K562 (cell line): ENCODE results near the gene SMIM36. TPM values are rescaled to one million over a fixed set of nuclear protein-coding genes. Genes with fewer than 3 reads are reported as not detected.
A peak's percentile ranks its signal among the peaks of the same experiment; 100 is the strongest.

ENCODE experiments used
- SMARCA4 ChIP-seq: fragments of 450-650 bp; IDR thresholded peaks from 2 replicates; pipeline ENCODE4 v1.6.1; 2016
- TAL1 ChIP-seq: fragments of 450-650 bp; IDR thresholded peaks from 2 replicates; pipeline ENCODE4 v1.6.1; 2016; ENCODE audit warnings: mild to moderate bottlenecking
- TCF7L2 ChIP-seq: fragments of 150-350 bp; IDR thresholded peaks from 2 replicates; pipeline ENCODE4 v1.6.1; 2016; ENCODE audit warnings: low read depth, mild to moderate bottlenecking, low read length, moderate library complexity
- TRIM24 ChIP-seq, 2 experiments: fragments of 450-650 bp; IDR thresholded peaks; 2 replicates each; pipeline ENCODE4 v1.6.1; 2016
- polyA plus RNA-seq, 8 experiments: library from polyadenylated mRNA; depleted of rRNA in 4 of 8; stranded (reverse) in 5 of 8; unstranded in 3 of 8; fragments of >200 nt; fragmentation: Nextera tagmentation in 2 of 8; fragmentation: Illumina TruSeq in 1 of 8; extraction: Ambion mirVana in 2 of 8; extraction: Trizol in 1 of 8; gene quantifications; 2 replicates each; pipeline versions ENCODE4 v1.2.1 to v1.2.3, GENCODE V29; 2011 to 2014; ENCODE audit warnings: inconsistent platforms in 1 of 8, missing spikeins in 1 of 8
- total RNA-seq, 7 experiments: library from RNA; depleted of rRNA in 6 of 7; stranded (reverse); fragments of >200 nt in 6 of 7; fragmentation: Illumina TruSeq in 2 of 7; extraction: Trizol in 2 of 7; gene quantifications; 2 replicates each; pipeline versions ENCODE4 v1.2.1 to v1.2.3, GENCODE V29; 2011 to 2021; ENCODE audit warnings: low replicate concordance in 1 of 7
- TF ChIP-seq, protein P1 (sequence below): fragments of 250-450 bp; sonication (Bioruptor Pico); IDR thresholded peaks from 2 replicates; pipeline ENCODE4 v1.4.0; 2020
- TF ChIP-seq, protein P2 (sequence below): IDR thresholded peaks from 3 replicates; pipeline ENCODE4 v1.6.1; 2011; ENCODE audit warnings: borderline replicate concordance, mild to moderate bottlenecking, moderate library complexity; ENCODE audit not compliant: insufficient read length; ENCODE audit errors: extremely low read depth
- TF ChIP-seq, protein P3 (sequence below): fragments of 250-450 bp; sonication (Bioruptor Pico); IDR thresholded peaks from 2 replicates; pipeline ENCODE4 v1.5.0; 2021; ENCODE audit warnings: mild to moderate bottlenecking, borderline replicate concordance

The SMIM36 gene
- total and polyA plus RNA-seq, 9 of the 15 experiments (the other 6 are each of a cell fraction or from before 2014, with no cell fraction given), result not detected

DNA sequence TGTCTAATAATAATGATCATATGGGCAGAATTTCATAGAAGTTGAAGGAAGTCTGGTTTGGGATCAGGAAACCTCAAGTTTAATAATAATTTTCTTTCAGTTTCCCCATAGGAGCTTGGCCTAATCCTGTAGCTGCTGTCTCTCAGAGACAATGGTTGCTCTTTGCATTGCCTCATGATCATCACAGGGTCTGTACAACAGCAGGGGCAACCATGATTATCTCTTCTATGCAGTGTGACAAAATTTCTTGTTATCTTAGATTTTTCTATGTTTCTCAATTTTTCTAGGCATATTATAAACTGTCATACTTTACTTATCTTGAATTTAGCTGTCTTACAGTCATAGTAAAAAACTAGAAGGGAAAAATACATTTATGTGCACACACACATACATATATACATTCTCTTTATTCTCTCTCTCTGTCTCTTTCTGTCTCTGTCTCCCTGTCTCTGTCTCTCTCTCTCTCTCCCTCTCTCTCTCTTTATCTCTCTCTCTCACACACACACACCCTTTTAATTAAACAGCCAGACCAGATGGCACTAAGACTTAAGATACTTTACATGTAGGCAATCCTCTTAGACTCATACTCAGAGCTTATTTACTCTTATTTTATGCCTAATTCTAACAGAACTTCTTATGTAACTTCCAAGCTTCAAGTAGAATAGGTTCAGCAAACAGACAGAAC is 30.5 kb downstream of the SMIM36 start (continued):
- TF ChIP-seq, protein P1, sequence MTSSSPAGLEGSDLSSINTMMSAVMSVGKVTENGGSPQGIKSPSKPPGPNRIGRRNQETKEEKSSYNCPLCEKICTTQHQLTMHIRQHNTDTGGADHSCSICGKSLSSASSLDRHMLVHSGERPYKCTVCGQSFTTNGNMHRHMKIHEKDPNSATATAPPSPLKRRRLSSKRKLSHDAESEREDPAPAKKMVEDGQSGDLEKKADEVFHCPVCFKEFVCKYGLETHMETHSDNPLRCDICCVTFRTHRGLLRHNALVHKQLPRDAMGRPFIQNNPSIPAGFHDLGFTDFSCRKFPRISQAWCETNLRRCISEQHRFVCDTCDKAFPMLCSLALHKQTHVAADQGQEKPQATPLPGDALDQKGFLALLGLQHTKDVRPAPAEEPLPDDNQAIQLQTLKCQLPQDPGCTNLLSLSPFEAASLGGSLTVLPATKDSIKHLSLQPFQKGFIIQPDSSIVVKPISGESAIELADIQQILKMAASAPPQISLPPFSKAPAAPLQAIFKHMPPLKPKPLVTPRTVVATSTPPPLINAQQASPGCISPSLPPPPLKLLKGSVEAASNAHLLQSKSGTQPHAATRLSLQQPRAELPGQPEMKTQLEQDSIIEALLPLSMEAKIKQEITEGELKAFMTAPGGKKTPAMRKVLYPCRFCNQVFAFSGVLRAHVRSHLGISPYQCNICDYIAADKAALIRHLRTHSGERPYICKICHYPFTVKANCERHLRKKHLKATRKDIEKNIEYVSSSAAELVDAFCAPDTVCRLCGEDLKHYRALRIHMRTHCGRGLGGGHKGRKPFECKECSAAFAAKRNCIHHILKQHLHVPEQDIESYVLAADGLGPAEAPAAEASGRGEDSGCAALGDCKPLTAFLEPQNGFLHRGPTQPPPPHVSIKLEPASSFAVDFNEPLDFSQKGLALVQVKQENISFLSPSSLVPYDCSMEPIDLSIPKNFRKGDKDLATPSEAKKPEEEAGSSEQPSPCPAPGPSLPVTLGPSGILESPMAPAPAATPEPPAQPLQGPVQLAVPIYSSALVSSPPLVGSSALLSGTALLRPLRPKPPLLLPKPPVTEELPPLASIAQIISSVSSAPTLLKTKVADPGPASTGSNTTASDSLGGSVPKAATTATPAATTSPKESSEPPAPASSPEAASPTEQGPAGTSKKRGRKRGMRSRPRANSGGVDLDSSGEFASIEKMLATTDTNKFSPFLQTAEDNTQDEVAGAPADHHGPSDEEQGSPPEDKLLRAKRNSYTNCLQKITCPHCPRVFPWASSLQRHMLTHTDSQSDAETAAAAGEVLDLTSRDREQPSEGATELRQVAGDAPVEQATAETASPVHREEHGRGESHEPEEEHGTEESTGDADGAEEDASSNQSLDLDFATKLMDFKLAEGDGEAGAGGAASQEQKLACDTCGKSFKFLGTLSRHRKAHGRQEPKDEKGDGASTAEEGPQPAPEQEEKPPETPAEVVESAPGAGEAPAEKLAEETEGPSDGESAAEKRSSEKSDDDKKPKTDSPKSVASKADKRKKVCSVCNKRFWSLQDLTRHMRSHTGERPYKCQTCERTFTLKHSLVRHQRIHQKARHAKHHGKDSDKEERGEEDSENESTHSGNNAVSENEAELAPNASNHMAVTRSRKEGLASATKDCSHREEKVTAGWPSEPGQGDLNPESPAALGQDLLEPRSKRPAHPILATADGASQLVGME, result no peak
- TF ChIP-seq TRIM24 (IDR thresholded peaks at IDR 0.05) (peak in 1 of 2 experiments; percentile 24; a peak in 1 of 4 replicates), SMARCA4 (peak; percentile 50; the same call in 1 of the 2 replicates), TAL1 (peak; percentile 76), TCF7L2 (no peak)
- TF ChIP-seq, protein P2, sequence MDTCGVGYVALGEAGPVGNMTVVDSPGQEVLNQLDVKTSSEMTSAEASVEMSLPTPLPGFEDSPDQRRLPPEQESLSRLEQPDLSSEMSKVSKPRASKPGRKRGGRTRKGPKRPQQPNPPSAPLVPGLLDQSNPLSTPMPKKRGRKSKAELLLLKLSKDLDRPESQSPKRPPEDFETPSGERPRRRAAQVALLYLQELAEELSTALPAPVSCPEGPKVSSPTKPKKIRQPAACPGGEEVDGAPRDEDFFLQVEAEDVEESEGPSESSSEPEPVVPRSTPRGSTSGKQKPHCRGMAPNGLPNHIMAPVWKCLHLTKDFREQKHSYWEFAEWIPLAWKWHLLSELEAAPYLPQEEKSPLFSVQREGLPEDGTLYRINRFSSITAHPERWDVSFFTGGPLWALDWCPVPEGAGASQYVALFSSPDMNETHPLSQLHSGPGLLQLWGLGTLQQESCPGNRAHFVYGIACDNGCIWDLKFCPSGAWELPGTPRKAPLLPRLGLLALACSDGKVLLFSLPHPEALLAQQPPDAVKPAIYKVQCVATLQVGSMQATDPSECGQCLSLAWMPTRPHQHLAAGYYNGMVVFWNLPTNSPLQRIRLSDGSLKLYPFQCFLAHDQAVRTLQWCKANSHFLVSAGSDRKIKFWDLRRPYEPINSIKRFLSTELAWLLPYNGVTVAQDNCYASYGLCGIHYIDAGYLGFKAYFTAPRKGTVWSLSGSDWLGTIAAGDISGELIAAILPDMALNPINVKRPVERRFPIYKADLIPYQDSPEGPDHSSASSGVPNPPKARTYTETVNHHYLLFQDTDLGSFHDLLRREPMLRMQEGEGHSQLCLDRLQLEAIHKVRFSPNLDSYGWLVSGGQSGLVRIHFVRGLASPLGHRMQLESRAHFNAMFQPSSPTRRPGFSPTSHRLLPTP, result no peak
- TF ChIP-seq, protein P3, sequence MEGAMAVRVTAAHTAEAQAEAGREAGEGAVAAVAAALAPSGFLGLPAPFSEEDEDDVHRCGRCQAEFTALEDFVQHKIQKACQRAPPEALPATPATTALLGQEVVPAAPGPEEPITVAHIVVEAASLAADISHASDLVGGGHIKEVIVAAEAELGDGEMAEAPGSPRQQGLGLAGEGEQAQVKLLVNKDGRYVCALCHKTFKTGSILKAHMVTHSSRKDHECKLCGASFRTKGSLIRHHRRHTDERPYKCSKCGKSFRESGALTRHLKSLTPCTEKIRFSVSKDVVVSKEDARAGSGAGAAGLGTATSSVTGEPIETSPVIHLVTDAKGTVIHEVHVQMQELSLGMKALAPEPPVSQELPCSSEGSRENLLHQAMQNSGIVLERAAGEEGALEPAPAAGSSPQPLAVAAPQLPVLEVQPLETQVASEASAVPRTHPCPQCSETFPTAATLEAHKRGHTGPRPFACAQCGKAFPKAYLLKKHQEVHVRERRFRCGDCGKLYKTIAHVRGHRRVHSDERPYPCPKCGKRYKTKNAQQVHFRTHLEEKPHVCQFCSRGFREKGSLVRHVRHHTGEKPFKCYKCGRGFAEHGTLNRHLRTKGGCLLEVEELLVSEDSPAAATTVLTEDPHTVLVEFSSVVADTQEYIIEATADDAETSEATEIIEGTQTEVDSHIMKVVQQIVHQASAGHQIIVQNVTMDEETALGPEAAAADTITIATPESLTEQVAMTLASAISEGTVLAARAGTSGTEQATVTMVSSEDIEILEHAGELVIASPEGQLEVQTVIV (CRISPR knock-in tag), result no peak
